ENCODE data around the gene TMEM25.
A peak's percentile ranks its signal among the peaks of the same experiment; 100 is the strongest.
"Not testable (repeated sequence)": the region's sequence is repeated elsewhere in the genome, so short reads cannot be mapped to it uniquely, and the experiment has no call there.

The TMEM25 gene

GRCh38 chr11:118532091-118532490, 1.1 kb downstream of the TMEM25 start:
- DNase-seq (ENCODE audit: low read depth) = no peak

- no peak for DNase-seq (ENCODE audit: low read depth)
These were observed 2.1 kb downstream of the TMEM25 start for GRCh38 chr11:118532852-118533768.

- no peak for DNase-seq (ENCODE audit: low read depth)
These were observed 3.1 kb downstream of the TMEM25 start for GRCh38 chr11:118533769-118534729.

- DNase-seq (ENCODE audit: low read depth) = no peak
These were observed 4.3 kb downstream of the TMEM25 start for GRCh38 chr11:118535261-118535660.

GRCh38 chr11:118536726-118537125, 5.7 kb downstream of the TMEM25 start:
- no peak for DNase-seq (ENCODE audit: low read depth)

- DNase-seq (ENCODE audit: low read depth) = no peak
These were observed 6.5 kb downstream of the TMEM25 start for GRCh38 chr11:118537409-118537980.

- no peak for DNase-seq (ENCODE audit: low read depth)
These were observed 13.1 kb downstream of the TMEM25 start for GRCh38 chr11:118544010-118544646.

- no peak for DNase-seq (ENCODE audit: low read depth)
These were observed 13.6 kb downstream of the TMEM25 start for GRCh38 chr11:118544647-118545010.

- DNase-seq (ENCODE audit: low read depth) = no peak
These were observed 14.5 kb downstream of the TMEM25 start for GRCh38 chr11:118545533-118545932.

GRCh38 chr11:118547132-118547531, 16.1 kb downstream of the TMEM25 start:
- no peak for DNase-seq (ENCODE audit: low read depth)

- no peak for DNase-seq (ENCODE audit: low read depth)
These were observed 21.3 kb downstream of the TMEM25 start for GRCh38 chr11:118552341-118552740.

- DNase-seq (ENCODE audit: low read depth) = no peak
These were observed 29.8 kb downstream of the TMEM25 start for GRCh38 chr11:118560806-118561205.

GRCh38 chr11:118565051-118565450, 34.1 kb downstream of the TMEM25 start:
- DNase-seq (ENCODE audit: low read depth) = no peak

GRCh38 chr11:118569670-118570069, 38.7 kb downstream of the TMEM25 start:
- no peak for DNase-seq (ENCODE audit: low read depth)

- DNase-seq (ENCODE audit: low read depth) = no peak
These were observed 39.8 kb downstream of the TMEM25 start for GRCh38 chr11:118570787-118571186.

- DNase-seq (ENCODE audit: low read depth) = not testable (repeated sequence)
These were observed 40.7 kb downstream of the TMEM25 start for GRCh38 chr11:118571701-118572060.

- peak; percentile 47 for DNase-seq (ENCODE audit: low read depth)
These were observed 41.3 kb downstream of the TMEM25 start, which contains the start of gene ARCN1 for GRCh38 chr11:118572061-118572980. Gene ARCN1 (plus strand): TSS chr11:118572409. CDS start chr11:118572548, 139 bp downstream.

GRCh38 chr11:118572981-118573550, 42.1 kb downstream of the TMEM25 start:
- DNase-seq (ENCODE audit: low read depth) = no peak

- no peak for DNase-seq (ENCODE audit: low read depth)
These were observed 43.6 kb downstream of the TMEM25 start for GRCh38 chr11:118574636-118575035.

- DNase-seq (ENCODE audit: low read depth) = not testable (repeated sequence)
These were observed 47.0 kb downstream of the TMEM25 start for GRCh38 chr11:118577995-118578394.
